Brain microvascular endothelial cell (primary cell): ENCODE measurements around the gene OGFOD2.

Experiments used
- DNase-seq: peaks from one replicate; pipeline ENCODE4 v3.0.0-alpha.2; 2020
- H3K27ac ChIP-seq: fragments of 250-450 bp; sonication (Bioruptor Pico); 2 replicates; pipeline ENCODE4 v1.5.1; 2020; ENCODE audit warnings: mild to moderate bottlenecking, moderate library complexity
- H3K27me3 ChIP-seq: fragments of 250-450 bp; sonication (Bioruptor Pico); replicated peaks from 2 replicates; pipeline ENCODE4 v1.5.1; 2020; ENCODE audit warnings: mild to moderate bottlenecking
- H3K36me3 ChIP-seq: fragments of 250-450 bp; sonication (Bioruptor Pico); replicated peaks from 2 replicates; pipeline ENCODE4 v1.5.1; 2020; ENCODE audit warnings: mild to moderate bottlenecking
- H3K4me3 ChIP-seq: 2 replicates; pipeline ENCODE4 v1.5.1; 2011; ENCODE audit warnings: low read depth, mild to moderate bottlenecking, control low read depth, low read length, moderate library complexity
- in situ Hi-C: cut with HindIII; loops from 2 replicates; pipeline ENCODE4 v1.10.0; 2017; ENCODE audit warnings: low sequenced_read_pairs, low pct_ligation_motif_present
- TF ChIP-seq, protein P1 (sequence below): IDR thresholded peaks from 2 replicates; pipeline ENCODE4 v1.5.1; 2011; ENCODE audit warnings: low read depth, mild to moderate bottlenecking, moderate library complexity, low read length, control low read depth, inconsistent platforms; ENCODE audit errors: missing control alignments

Gene OGFOD2

DNA sequence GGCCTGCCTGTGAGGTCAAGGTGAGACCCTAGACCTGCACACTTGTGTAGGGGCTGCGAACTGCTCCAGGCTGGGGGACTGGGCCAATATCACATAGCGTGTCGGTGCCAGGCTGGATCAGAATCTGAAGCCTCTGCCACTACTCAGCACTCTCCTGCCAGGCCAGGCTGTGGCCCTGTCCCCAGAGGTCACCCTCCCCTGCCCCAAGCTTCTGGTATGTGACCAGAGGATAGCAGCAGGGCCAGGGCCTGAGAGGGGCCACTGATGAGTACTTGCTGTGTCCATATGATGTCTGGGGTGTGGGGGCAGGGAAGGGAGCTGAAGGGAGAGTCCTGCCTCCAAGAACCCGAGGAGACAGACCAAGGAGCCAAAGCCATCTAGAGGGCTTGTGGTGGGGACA is 23.3 kb downstream of the OGFOD2 start:
- Histone ChIP-seq H3K27me3 (no peaks in the 10 kb centered on the region), H3K27ac (no peak overlapping the region), H3K4me3 (no peak overlapping the region), H3K36me3 (no peaks in the 10 kb centered on the region)
- no peak for DNase-seq
- TF ChIP-seq, protein P1, sequence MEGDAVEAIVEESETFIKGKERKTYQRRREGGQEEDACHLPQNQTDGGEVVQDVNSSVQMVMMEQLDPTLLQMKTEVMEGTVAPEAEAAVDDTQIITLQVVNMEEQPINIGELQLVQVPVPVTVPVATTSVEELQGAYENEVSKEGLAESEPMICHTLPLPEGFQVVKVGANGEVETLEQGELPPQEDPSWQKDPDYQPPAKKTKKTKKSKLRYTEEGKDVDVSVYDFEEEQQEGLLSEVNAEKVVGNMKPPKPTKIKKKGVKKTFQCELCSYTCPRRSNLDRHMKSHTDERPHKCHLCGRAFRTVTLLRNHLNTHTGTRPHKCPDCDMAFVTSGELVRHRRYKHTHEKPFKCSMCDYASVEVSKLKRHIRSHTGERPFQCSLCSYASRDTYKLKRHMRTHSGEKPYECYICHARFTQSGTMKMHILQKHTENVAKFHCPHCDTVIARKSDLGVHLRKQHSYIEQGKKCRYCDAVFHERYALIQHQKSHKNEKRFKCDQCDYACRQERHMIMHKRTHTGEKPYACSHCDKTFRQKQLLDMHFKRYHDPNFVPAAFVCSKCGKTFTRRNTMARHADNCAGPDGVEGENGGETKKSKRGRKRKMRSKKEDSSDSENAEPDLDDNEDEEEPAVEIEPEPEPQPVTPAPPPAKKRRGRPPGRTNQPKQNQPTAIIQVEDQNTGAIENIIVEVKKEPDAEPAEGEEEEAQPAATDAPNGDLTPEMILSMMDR = no peak
- in situ Hi-C loops = no loop called here

GRCh38 chr12:122999196-122999946 is 24.3 kb downstream of the OGFOD2 start:
- Histone ChIP-seq H3K27ac (no peak overlapping the region), H3K36me3 (no peaks in the 10 kb centered on the region), H3K4me3 (no peak overlapping the region), H3K27me3 (no peaks in the 10 kb centered on the region)
- in situ Hi-C loops = no loop called here
- no peak for DNase-seq
- TF ChIP-seq, protein P1 = no peak

GRCh38 chr12:122999986-123000420 is 25.0 kb downstream of the OGFOD2 start:
- Histone ChIP-seq H3K27ac (no peak overlapping the region), H3K36me3 (no peaks in the 10 kb centered on the region), H3K27me3 (no peaks in the 10 kb centered on the region), H3K4me3 (no peak overlapping the region)
- in situ Hi-C loops = no loop called here
- no peak for DNase-seq
- TF ChIP-seq, protein P1 = no peak

- DNase-seq = no peak
- TF ChIP-seq, protein P1 = no peak
- Histone ChIP-seq H3K27ac (no peak overlapping the region), H3K4me3 (no peak overlapping the region), H3K36me3 (no peaks in the 10 kb centered on the region), H3K27me3 (no peaks in the 10 kb centered on the region)
- in situ Hi-C loops = no loop called here
Measured at GRCh38 chr12:123000578-123000977, 25.5 kb downstream of the OGFOD2 start.

DNA sequence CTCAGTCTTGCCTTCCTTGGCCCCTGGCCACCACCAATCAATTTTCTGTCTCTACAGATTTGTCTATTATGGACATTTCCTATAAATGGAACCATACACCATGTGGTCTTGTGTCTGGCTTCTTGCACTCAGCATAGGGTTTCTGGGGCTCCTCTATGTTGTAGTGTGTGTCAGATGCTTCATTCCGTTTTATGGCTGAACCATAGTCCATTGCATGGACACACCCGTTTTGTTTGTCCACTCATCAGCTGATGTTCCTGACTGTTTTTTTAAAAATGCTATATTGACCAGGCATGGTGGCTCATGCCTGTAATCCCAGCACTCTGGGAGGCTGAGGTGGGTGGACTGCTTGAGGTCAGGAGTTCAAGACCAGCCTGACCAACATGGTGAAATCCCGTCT is 26.4 kb downstream of the OGFOD2 start:
- in situ Hi-C loops = no loop called here
- Histone ChIP-seq H3K27me3 (no peaks in the 10 kb centered on the region), H3K27ac (no peak overlapping the region), H3K36me3 (no peaks in the 10 kb centered on the region), H3K4me3 (no peak overlapping the region)
- DNase-seq = no peak
- TF ChIP-seq, protein P1 = no peak

GRCh38 chr12:123003257-123003656 is 28.2 kb downstream of the OGFOD2 start:
- TF ChIP-seq, protein P1 = no peak
- no peak overlapping the region for H3K27ac ChIP-seq
- H3K4me3 ChIP-seq = no peak overlapping the region
- DNase-seq = no peak
- H3K27me3 ChIP-seq = no peaks in the 10 kb centered on the region
- in situ Hi-C loops = no loop called here
- H3K36me3 ChIP-seq = no peaks in the 10 kb centered on the region
